Endothelial cell of umbilical vein (primary cell): ENCODE data around the gene CENPQ. TPM values are rescaled to one million over a fixed set of nuclear protein-coding genes. Genes with fewer than 3 reads are reported as not detected.

ENCODE experiments used
- BruUV-seq: library from RNA; stranded (reverse); fragments of 400-500 nt; replicated peaks from 2 replicates; lab custom pipeline; 2021; lab: Mats Ljungman, UMichigan
- CTCF ChIA-PET: fragments of 300-600, 350-600 bp; sonication (Branson Sonifier 250); formaldehyde crosslinking; loops from one replicate; lab custom pipeline; 2021; ENCODE audit warnings: antibody characterized with exemption, inconsistent platforms; lab: Charles Lee
- POLR2A ChIA-PET: fragments of 300-600, 350-600 bp; sonication (Branson Sonifier 250); formaldehyde crosslinking; loops from one replicate; lab custom pipeline; 2021; ENCODE audit warnings: antibody characterized with exemption, inconsistent platforms; lab: Charles Lee
- DNase-seq: peaks from one replicate; pipeline ENCODE4 v3.0.0-alpha.2; 2011; ENCODE audit warnings: low read depth, low spot score
- FAIRE-seq: peaks from 2 replicates; lab custom pipeline; 2011; peaks lifted over from hg19 to GRCh38; lab: Jason Lieb, UNC
- H2AFZ ChIP-seq: 2 replicates; pipeline ENCODE4 v1.6.0; 2012; ENCODE audit warnings: low read depth, low read length, control low read depth, inconsistent platforms
- H3K27ac ChIP-seq: 2 replicates; pipeline ENCODE4 v1.5.1; 2011; ENCODE audit warnings: low read depth, mild to moderate bottlenecking, control low read depth, low read length, moderate library complexity; ENCODE audit not compliant: insufficient read depth
- H3K27me3 ChIP-seq, 2 experiments: 2 replicates each; pipeline versions ENCODE4 v1.6.0 to v1.6.1; 2011; ENCODE audit warnings: low read length in 2 of 2, mixed read lengths in 1 of 2; ENCODE audit not compliant: control insufficient read depth in 2 of 2, insufficient read depth in 2 of 2
- H3K36me3 ChIP-seq, 2 experiments: 2 replicates in 1 of 2; 3 replicates in 1 of 2; pipeline ENCODE4 v1.5.1; 2011; ENCODE audit warnings: low read length in 2 of 2, mild to moderate bottlenecking in 1 of 2, moderate library complexity in 1 of 2; ENCODE audit not compliant: control insufficient read depth in 2 of 2, insufficient read depth in 2 of 2; ENCODE audit errors: extremely low read depth in 1 of 2
- H3K4me1 ChIP-seq: 3 replicates; pipeline ENCODE4 v1.5.1; 2011; ENCODE audit warnings: mild to moderate bottlenecking, low read length; ENCODE audit not compliant: control insufficient read depth, insufficient read depth; ENCODE audit errors: extremely low read depth
- H3K4me2 ChIP-seq: 2 replicates; pipeline ENCODE4 v1.6.1; 2011; ENCODE audit warnings: low read length, control low read depth, mixed read lengths; ENCODE audit not compliant: insufficient read depth
- H3K4me3 ChIP-seq, 3 experiments: fragments of 200-600 bp in 1 of 3; sonication (generic), shearing (Covaris generic) in 1 of 3; replicated peaks in 1 of 3; 2 replicates each; pipeline ENCODE4 v1.5.1; 2011 to 2016; ENCODE audit warnings: control low read depth in 3 of 3, low read length in 3 of 3, mild to moderate bottlenecking in 2 of 3, inconsistent platforms in 1 of 3, low read depth in 1 of 3, moderate library complexity in 1 of 3; ENCODE audit not compliant: insufficient read depth in 1 of 3
- H3K79me2 ChIP-seq: 2 replicates; pipeline ENCODE4 v1.6.0; 2012; ENCODE audit warnings: low read length, inconsistent platforms; ENCODE audit not compliant: control insufficient read depth, insufficient read depth
- H3K9ac ChIP-seq: replicated peaks from 2 replicates; pipeline ENCODE3; 2011; ENCODE audit warnings: low read length, control low read depth; ENCODE audit not compliant: insufficient read depth; ENCODE audit errors: extremely low read depth
- H3K9me1 ChIP-seq: replicated peaks from 3 replicates; pipeline ENCODE4 v1.6.0; 2011; ENCODE audit warnings: mild to moderate bottlenecking, low read length; ENCODE audit not compliant: control insufficient read depth, insufficient read depth; ENCODE audit errors: extremely low read depth
- H3K9me3 ChIP-seq: replicated peaks from 2 replicates; pipeline ENCODE4 v1.5.1; 2012; ENCODE audit warnings: low read length, inconsistent platforms; ENCODE audit not compliant: control insufficient read depth, insufficient read depth
- H4K20me1 ChIP-seq: replicated peaks from 2 replicates; pipeline ENCODE3; 2011; ENCODE audit warnings: mild to moderate bottlenecking, low read length; ENCODE audit not compliant: control insufficient read depth, insufficient read depth; ENCODE audit errors: extremely low read depth
- CTCF ChIP-seq, 2 donors: IDR thresholded peaks; 1 replicate in 1 of 2; 2 replicates in 1 of 2; pipeline ENCODE4 v1.5.1; 2011; ENCODE audit warnings: low read length in 2 of 2, mild to moderate bottlenecking in 2 of 2, moderate library complexity in 2 of 2, control low read depth in 1 of 2, inconsistent platforms in 1 of 2, low read depth in 1 of 2; ENCODE audit not compliant: insufficient read depth in 1 of 2; ENCODE audit errors: extremely low read depth in 1 of 2
- EZH2 ChIP-seq: IDR thresholded peaks from 2 replicates; pipeline ENCODE4 v1.6.1; 2012; ENCODE audit warnings: borderline replicate concordance, low read depth, mild to moderate bottlenecking, moderate library complexity, low read length, inconsistent platforms; ENCODE audit not compliant: severe bottlenecking
- FOS ChIP-seq: IDR thresholded peaks from 2 replicates; pipeline ENCODE4 v1.6.1; 2011; ENCODE audit warnings: mild to moderate bottlenecking, low read length, moderate library complexity, borderline replicate concordance; ENCODE audit not compliant: insufficient read depth
- GATA2 ChIP-seq: IDR thresholded peaks from 2 replicates; pipeline ENCODE4 v1.7.0; 2011; ENCODE audit warnings: low read depth, mild to moderate bottlenecking, moderate library complexity, mixed read lengths, low read length; ENCODE audit not compliant: insufficient read length, insufficient read depth
- JUN ChIP-seq: IDR thresholded peaks from 2 replicates; pipeline ENCODE4 v1.6.1; 2011; ENCODE audit warnings: borderline replicate concordance, low read depth; ENCODE audit not compliant: insufficient read length, insufficient read depth
- MAX ChIP-seq: IDR thresholded peaks from 2 replicates; pipeline ENCODE4 v1.6.1; 2011; ENCODE audit not compliant: insufficient read depth, insufficient read length
- MYC ChIP-seq: IDR thresholded peaks from one replicate; pipeline ENCODE4 v1.6.1; 2011; ENCODE audit warnings: mild to moderate bottlenecking, low read depth, low read length
- POLR2A ChIP-seq: IDR thresholded peaks from 2 replicates; pipeline ENCODE4 v1.6.1; 2012; ENCODE audit warnings: low read depth, mild to moderate bottlenecking, control low read depth, low read length
- POLR2AphosphoS5 ChIP-seq: IDR thresholded peaks from 2 replicates; pipeline ENCODE4 v1.6.1; 2012; ENCODE audit warnings: low read depth, mild to moderate bottlenecking, control low read depth, low read length, moderate library complexity; ENCODE audit not compliant: insufficient read depth
- dilution Hi-C: fragments of 300-500 bp; cut with MboI; formaldehyde crosslinking; loops from one replicate; pipeline ENCODE4 v1.15.0; 2019; ENCODE audit warnings: low sequenced_read_pairs; ENCODE audit not compliant: extremely low pct_ligation_motif_present
- intact Hi-C: fragments of 100-400 bp; cut with micrococcal nuclease; formaldehyde crosslinking; loops from one replicate; pipeline ENCODE4 v1.10.0; 2022
- polyA plus RNA-seq, 4 experiments: library from polyadenylated mRNA; depleted of rRNA in 3 of 4; stranded (reverse) in 3 of 4; unstranded in 1 of 4; fragments of >200 nt; gene quantifications; 2 replicates each; pipeline versions ENCODE4 v1.2.1 to v1.2.3, GENCODE V29; 2011 to 2012; ENCODE audit warnings: missing spikeins in 1 of 4
- total RNA-seq: library from RNA; stranded (reverse); gene quantifications from 2 replicates; pipeline ENCODE4 v1.2.3, GENCODE V29; 2021

Gene CENPQ
- total and polyA plus RNA-seq, 2 donors (not counting 3 experiments of a cell fraction or from before 2014, with no cell fraction given): 3.3 to 8.0 TPM

GRCh38 chr6:49464691-49465090 lies 1.5 kb downstream of the CENPQ start:
- no peak overlapping the region for H2AFZ ChIP-seq
- TF ChIP-seq EZH2 (no peak), GATA2 (no peak), POLR2A (no peak), CTCF (IDR thresholded peaks at IDR 0.05; ENCODE audit: extremely low read depth in 1 of 2, insufficient read depth in 1 of 2, low read depth in 1 of 2, low read length in 2 of 2) (no peak), POLR2AphosphoS5 (no peak), MAX (no peak)
- no TSS peak for BruUV-seq
- ChIA-PET POLR2A (no interaction called here), CTCF (no interaction called here)
- peaks cover 19% of the 10 kb centered on the region for H3K4me1 ChIP-seq
- H3K9me1 ChIP-seq: no peaks in the 10 kb centered on the region
- H3K27ac ChIP-seq: no peak overlapping the region
- no peaks in the 10 kb centered on the region for H3K27me3 ChIP-seq
- H3K79me2 ChIP-seq: peaks cover 21% of the 10 kb centered on the region
- H4K20me1 ChIP-seq: no peaks in the 10 kb centered on the region
- H3K9ac ChIP-seq: no peak overlapping the region
- no peaks in the 10 kb centered on the region for H3K9me3 ChIP-seq
- intact Hi-C loops: no loop called here
- no peak overlapping the region for H3K4me2 ChIP-seq
- dilution Hi-C loops: no loop called here
- no peaks in the 10 kb centered on the region for H3K36me3 ChIP-seq
- FAIRE-seq: peak; percentile 15
- no peak overlapping the region for H3K4me3 ChIP-seq
- no peak for DNase-seq

- Histone ChIP-seq H3K9me1 (no peaks in the 10 kb centered on the region), H3K36me3 (no peaks in the 10 kb centered on the region), H3K27me3 (no peaks in the 10 kb centered on the region), H2AFZ (no peak overlapping the region), H3K27ac (no peak overlapping the region), H3K9me3 (no peaks in the 10 kb centered on the region), H4K20me1 (no peaks in the 10 kb centered on the region), H3K4me3 (no peak overlapping the region), H3K9ac (no peak overlapping the region), H3K79me2 (peaks cover 17% of the 10 kb centered on the region), H3K4me1 (peaks cover 10% of the 10 kb centered on the region), H3K4me2 (no peak overlapping the region)
- FAIRE-seq (no peak), DNase-seq (no peak)
- intact Hi-C loops (no loop called here), dilution Hi-C loops (no loop called here)
- TF ChIP-seq EZH2 (no peak), MYC (no peak), GATA2 (no peak), JUN (no peak), POLR2A (no peak), POLR2AphosphoS5 (no peak), CTCF (IDR thresholded peaks at IDR 0.05; ENCODE audit: extremely low read depth in 1 of 2, insufficient read depth in 1 of 2, low read depth in 1 of 2, low read length in 2 of 2) (no peak), FOS (no peak), MAX (no peak)
- no TSS peak for BruUV-seq
- ChIA-PET POLR2A (no interaction called here), CTCF (no interaction called here)
These were observed 4.9 kb downstream of the CENPQ start for GRCh38 chr6:49468042-49468441.
